ENCODE data around the gene TSPYL1.

The TSPYL1 gene

GRCh38 chr6:116271149-116271708 lies 8.5 kb downstream of the TSPYL1 start:
- H3K79me2 ChIP-seq (ENCODE audit: control insufficient read depth, insufficient read depth, low read length, poor library complexity) = no peaks in the 10 kb centered on the region
- no peak overlapping the region for H2AFZ ChIP-seq (ENCODE audit: insufficient read depth, low read length, poor library complexity)
- H3K4me2 ChIP-seq (ENCODE audit: low read length) = no peak overlapping the region
- no peak overlapping the region for H4K12ac ChIP-seq (ENCODE audit: low read depth, low read length)
- H2BK120ac ChIP-seq (ENCODE audit: insufficient read depth, low read length, poor library complexity) = no peak overlapping the region
- no peak overlapping the region for H3K9ac ChIP-seq (ENCODE audit: low read length)
- no peaks in the 10 kb centered on the region for H3K9me3 ChIP-seq (ENCODE audit: insufficient read depth, low read depth, low read length)
- H4K8ac ChIP-seq (ENCODE audit: low read depth, low read length) = no peak overlapping the region
- H3K36me3 ChIP-seq (ENCODE audit: control insufficient read depth in 1 of 2, insufficient read depth in 2 of 2, low read length in 2 of 2) = peaks cover 3 to 6% of the 10 kb centered on the region in 2 experiments
- H3K27ac ChIP-seq (ENCODE audit: low read depth, low read length) = no peak overlapping the region
- no peak overlapping the region for H4K91ac ChIP-seq (ENCODE audit: low read depth, low read length)
- no peak overlapping the region for H2BK12ac ChIP-seq (ENCODE audit: low read length)
- WGBS (ENCODE audit: extremely low coverage, insufficient coverage, insufficient read length) = no CpG with 5 or more reads among the region's 2 CpGs
- no peak overlapping the region for H3K14ac ChIP-seq (ENCODE audit: low read length)
- H3K18ac ChIP-seq (ENCODE audit: low read length) = no peak overlapping the region
- H2AK5ac ChIP-seq (ENCODE audit: low read length) = no peak overlapping the region
- H3K4me3 ChIP-seq (ENCODE audit: low read depth, low read length) = no peak overlapping the region
- no peak for DNase-seq
- H3K79me1 ChIP-seq (ENCODE audit: low read length) = no peaks in the 10 kb centered on the region
- H3K23ac ChIP-seq (ENCODE audit: low read length) = no peak overlapping the region
- no peaks in the 10 kb centered on the region for H3K27me3 ChIP-seq (ENCODE audit: insufficient read depth, low read length)
- H2BK5ac ChIP-seq (ENCODE audit: low read depth, low read length, poor library complexity) = no peak overlapping the region
- no peak overlapping the region for H3K4ac ChIP-seq (ENCODE audit: low read depth, low read length)
- no peaks in the 10 kb centered on the region for H3K4me1 ChIP-seq (ENCODE audit: control insufficient read depth in 1 of 2, insufficient read depth in 2 of 2, low read length in 2 of 2)

GRCh38 chr6:116268589-116269293 lies 11.0 kb downstream of the TSPYL1 start:
- Histone ChIP-seq H2AK5ac (ENCODE audit: low read length) (no peak overlapping the region), H4K91ac (ENCODE audit: low read depth, low read length) (no peak overlapping the region), H3K27ac (ENCODE audit: low read depth, low read length) (no peak overlapping the region), H3K9ac (ENCODE audit: low read length) (no peak overlapping the region), H4K12ac (ENCODE audit: low read depth, low read length) (no peak overlapping the region), H3K18ac (ENCODE audit: low read length) (no peak overlapping the region), H3K79me2 (ENCODE audit: control insufficient read depth, insufficient read depth, low read length, poor library complexity) (no peaks in the 10 kb centered on the region), H3K9me3 (ENCODE audit: insufficient read depth, low read depth, low read length) (no peaks in the 10 kb centered on the region), H3K36me3 (ENCODE audit: control insufficient read depth in 1 of 2, insufficient read depth in 2 of 2, low read length in 2 of 2) (peaks cover 0 to 4% of the 10 kb centered on the region in 2 experiments), H3K4ac (ENCODE audit: low read depth, low read length) (no peak overlapping the region), H3K4me1 (ENCODE audit: control insufficient read depth in 1 of 2, insufficient read depth in 2 of 2, low read length in 2 of 2) (no peaks in the 10 kb centered on the region), H3K27me3 (ENCODE audit: insufficient read depth, low read length) (no peaks in the 10 kb centered on the region), H2AFZ (ENCODE audit: insufficient read depth, low read length, poor library complexity) (no peak overlapping the region), H3K4me2 (ENCODE audit: low read length) (no peak overlapping the region), H3K14ac (ENCODE audit: low read length) (no peak overlapping the region), H3K79me1 (ENCODE audit: low read length) (no peaks in the 10 kb centered on the region), H3K23ac (ENCODE audit: low read length) (no peak overlapping the region), H2BK5ac (ENCODE audit: low read depth, low read length, poor library complexity) (no peak overlapping the region), H2BK120ac (ENCODE audit: insufficient read depth, low read length, poor library complexity) (no peak overlapping the region), H2BK12ac (ENCODE audit: low read length) (no peak overlapping the region), H3K4me3 (ENCODE audit: low read depth, low read length) (no peak overlapping the region), H4K8ac (ENCODE audit: low read depth, low read length) (no peak overlapping the region)
- no CpG with 5 or more reads among the region's 3 CpGs for WGBS (ENCODE audit: extremely low coverage, insufficient coverage, insufficient read length)
- peak in 1 of 2 donors; percentile 92 for DNase-seq

- no peaks in the 10 kb centered on the region for H3K4me1 ChIP-seq (ENCODE audit: control insufficient read depth in 1 of 2, insufficient read depth in 2 of 2, low read length in 2 of 2)
- H3K9ac ChIP-seq (ENCODE audit: low read length) = no peak overlapping the region
- H2BK120ac ChIP-seq (ENCODE audit: insufficient read depth, low read length, poor library complexity) = no peak overlapping the region
- H3K79me2 ChIP-seq (ENCODE audit: control insufficient read depth, insufficient read depth, low read length, poor library complexity) = no peaks in the 10 kb centered on the region
- H4K91ac ChIP-seq (ENCODE audit: low read depth, low read length) = no peak overlapping the region
- no peaks in the 10 kb centered on the region for H3K27me3 ChIP-seq (ENCODE audit: insufficient read depth, low read length)
- H3K4ac ChIP-seq (ENCODE audit: low read depth, low read length) = no peak overlapping the region
- H3K14ac ChIP-seq (ENCODE audit: low read length) = no peak overlapping the region
- WGBS (ENCODE audit: extremely low coverage, insufficient coverage, insufficient read length) = no CpG with 5 or more reads among the region's 3 CpGs
- H3K23ac ChIP-seq (ENCODE audit: low read length) = no peak overlapping the region
- H3K79me1 ChIP-seq (ENCODE audit: low read length) = no peaks in the 10 kb centered on the region
- no peak overlapping the region for H2BK5ac ChIP-seq (ENCODE audit: low read depth, low read length, poor library complexity)
- H2BK12ac ChIP-seq (ENCODE audit: low read length) = no peak overlapping the region
- H3K27ac ChIP-seq (ENCODE audit: low read depth, low read length) = no peak overlapping the region
- H4K8ac ChIP-seq (ENCODE audit: low read depth, low read length) = no peak overlapping the region
- H3K36me3 ChIP-seq (ENCODE audit: control insufficient read depth in 1 of 2, insufficient read depth in 2 of 2, low read length in 2 of 2) = peaks cover 0 to 1% of the 10 kb centered on the region in 2 experiments
- no peak overlapping the region for H2AFZ ChIP-seq (ENCODE audit: insufficient read depth, low read length, poor library complexity)
- H3K18ac ChIP-seq (ENCODE audit: low read length) = no peak overlapping the region
- peak in 1 of 2 donors; percentile 73 for DNase-seq
- no peak overlapping the region for H2AK5ac ChIP-seq (ENCODE audit: low read length)
- H3K4me2 ChIP-seq (ENCODE audit: low read length) = no peak overlapping the region
- H3K4me3 ChIP-seq (ENCODE audit: low read depth, low read length) = no peak overlapping the region
- H3K9me3 ChIP-seq (ENCODE audit: insufficient read depth, low read depth, low read length) = no peaks in the 10 kb centered on the region
- H4K12ac ChIP-seq (ENCODE audit: low read depth, low read length) = no peak overlapping the region
Observed at GRCh38 chr6:116267836-116268588, 11.7 kb downstream of the TSPYL1 start.

- Histone ChIP-seq H2BK120ac (ENCODE audit: insufficient read depth, low read length, poor library complexity) (no peak overlapping the region), H4K8ac (ENCODE audit: low read depth, low read length) (no peak overlapping the region), H3K27ac (ENCODE audit: low read depth, low read length) (no peak overlapping the region), H3K4me3 (ENCODE audit: low read depth, low read length) (no peak overlapping the region), H2AFZ (ENCODE audit: insufficient read depth, low read length, poor library complexity) (no peak overlapping the region), H3K14ac (ENCODE audit: low read length) (no peak overlapping the region), H3K18ac (ENCODE audit: low read length) (no peak overlapping the region), H3K79me1 (ENCODE audit: low read length) (no peaks in the 10 kb centered on the region), H2BK12ac (ENCODE audit: low read length) (no peak overlapping the region), H3K4me2 (ENCODE audit: low read length) (no peak overlapping the region), H3K4me1 (ENCODE audit: control insufficient read depth in 1 of 2, insufficient read depth in 2 of 2, low read length in 2 of 2) (no peaks in the 10 kb centered on the region), H2BK5ac (ENCODE audit: low read depth, low read length, poor library complexity) (no peak overlapping the region), H4K91ac (ENCODE audit: low read depth, low read length) (no peak overlapping the region), H4K12ac (ENCODE audit: low read depth, low read length) (no peak overlapping the region), H3K9ac (ENCODE audit: low read length) (no peak overlapping the region), H3K9me3 (ENCODE audit: insufficient read depth, low read depth, low read length) (no peaks in the 10 kb centered on the region), H3K4ac (ENCODE audit: low read depth, low read length) (no peak overlapping the region), H3K36me3 (ENCODE audit: control insufficient read depth in 1 of 2, insufficient read depth in 2 of 2, low read length in 2 of 2) (peaks cover 0 to 1% of the 10 kb centered on the region in 2 experiments), H3K79me2 (ENCODE audit: control insufficient read depth, insufficient read depth, low read length, poor library complexity) (no peaks in the 10 kb centered on the region), H2AK5ac (ENCODE audit: low read length) (no peak overlapping the region), H3K23ac (ENCODE audit: low read length) (no peak overlapping the region), H3K27me3 (ENCODE audit: insufficient read depth, low read length) (no peaks in the 10 kb centered on the region)
- DNase-seq = peak; percentile 45 to 84
Observed at GRCh38 chr6:116266803-116267202, 12.9 kb downstream of the TSPYL1 start.

Data from trophoblast cell (in vitro differentiated cells and primary cell).